B cell (primary cell): Measurements from ENCODE around the gene SMIM9. TPM values are rescaled to one million over a fixed set of nuclear protein-coding genes. Genes with fewer than 3 reads are reported as not detected.

Experiments used
- ATAC-seq: fragments of 200-7000 bp; cut with Tn5 transposase; one replicate; pipeline ENCODE4 v1.10.0; 2021; ENCODE audit warnings: low read depth, mild to moderate bottlenecking, moderate number of reproducible peaks, moderate library complexity
- CTCF ChIA-PET: fragments of 350-600 bp; sonication (Branson Sonifier 250); formaldehyde crosslinking; loops from one replicate; lab custom pipeline; 2021; ENCODE audit warnings: antibody characterized with exemption, inconsistent platforms; lab: Charles Lee
- POLR2A ChIA-PET: fragments of 350-600 bp; sonication (Branson Sonifier 250); formaldehyde crosslinking; loops from one replicate; lab custom pipeline; 2021; ENCODE audit warnings: antibody characterized with exemption; lab: Charles Lee
- DNase-seq: peaks from one replicate; pipeline ENCODE4 v3.0.0; 2013
- H2AFZ ChIP-seq: 2 replicates; pipeline ENCODE4 v1.6.1; 2012; ENCODE audit warnings: mild to moderate bottlenecking, low read depth, low read length; ENCODE audit not compliant: insufficient read depth, poor library complexity, severe bottlenecking
- H3K27ac ChIP-seq, 2 donors: 1 replicate in 1 of 2; 2 replicates in 1 of 2; pipeline ENCODE4 v1.5.1; 2012 to 2013; ENCODE audit warnings: low read length in 2 of 2, mild to moderate bottlenecking in 2 of 2, moderate library complexity in 1 of 2
- H3K27me3 ChIP-seq, 4 experiments: fragments of 200-600 bp in 1 of 4; sonication (generic) in 1 of 4; replicated peaks in 1 of 4; 1 replicate in 2 of 4; 2 replicates in 2 of 4; pipeline versions ENCODE4 v1.6.1 to v1.7.0; 2013 to 2016; ENCODE audit warnings: low read length in 3 of 4, mild to moderate bottlenecking in 2 of 4, mixed read lengths in 1 of 4, moderate library complexity in 1 of 4; ENCODE audit not compliant: insufficient read depth in 4 of 4, control insufficient read depth in 3 of 4; ENCODE audit errors: control extremely low read depth in 1 of 4
- H3K36me3 ChIP-seq, 2 experiments: replicated peaks in 1 of 2; 1 replicate in 1 of 2; 2 replicates in 1 of 2; pipeline versions ENCODE4 v1.6.1 to v1.7.1; 2013; ENCODE audit warnings: low read length in 1 of 2; ENCODE audit not compliant: insufficient read depth in 2 of 2, control insufficient read depth in 1 of 2; ENCODE audit errors: control extremely low read depth in 1 of 2, extremely low read depth in 1 of 2
- H3K4me1 ChIP-seq, 2 donors: fragments of 200-600 bp in 1 of 2; sonication (generic) in 1 of 2; 1 replicate in 1 of 2; 2 replicates in 1 of 2; pipeline versions ENCODE4 v1.5.1 to v1.6.1; 2013 to 2017; ENCODE audit warnings: low read length in 2 of 2; ENCODE audit not compliant: control insufficient read depth in 2 of 2, insufficient read depth in 2 of 2
- H3K4me2 ChIP-seq: replicated peaks from 2 replicates; pipeline ENCODE3; 2012; ENCODE audit warnings: mild to moderate bottlenecking, low read depth, low read length; ENCODE audit not compliant: poor library complexity, severe bottlenecking
- H3K4me3 ChIP-seq, 5 experiments: fragments of 200-600 bp in 1 of 5; sonication (generic) in 1 of 5; 1 replicate in 3 of 5; 2 replicates in 2 of 5; pipeline versions ENCODE4 v1.5.1 to v1.7.0; 2011 to 2016; ENCODE audit warnings: low read length in 4 of 5, mild to moderate bottlenecking in 4 of 5, low read depth in 2 of 5, control low read depth in 1 of 5, moderate library complexity in 1 of 5; ENCODE audit not compliant: insufficient read depth in 1 of 5; ENCODE audit errors: control extremely low read depth in 1 of 5, extremely low read depth in 1 of 5
- H3K79me2 ChIP-seq: fragments of 200-600 bp; sonication (generic); one replicate; pipeline ENCODE4 v1.6.0; 2016; ENCODE audit warnings: low read length; ENCODE audit not compliant: control insufficient read depth, insufficient read depth
- H3K9ac ChIP-seq: fragments of 200-600 bp; sonication (generic); 2 replicates; pipeline ENCODE4 v1.6.1; 2017; ENCODE audit warnings: mild to moderate bottlenecking, low read length, moderate library complexity
- H3K9me3 ChIP-seq, 3 donors: one replicate each; pipeline versions ENCODE4 v1.6.1 to v1.7.1; 2013; ENCODE audit warnings: low read length in 2 of 3; ENCODE audit not compliant: control insufficient read depth in 2 of 3, insufficient read depth in 1 of 3; ENCODE audit errors: control extremely low read depth in 1 of 3
- H4K20me1 ChIP-seq: 2 replicates; pipeline ENCODE4 v1.6.0; 2012; ENCODE audit warnings: mild to moderate bottlenecking, low read length; ENCODE audit not compliant: insufficient read depth, control insufficient read depth, poor library complexity, severe bottlenecking
- H3K27ac Mint-ChIP-seq: one replicate; pipeline ENCODE4 v1.8.0; 2021; ENCODE audit warnings: mixed read lengths
- H3K27me3 Mint-ChIP-seq: one replicate; pipeline ENCODE4 v1.8.0; 2021; ENCODE audit warnings: mixed read lengths
- H3K4me1 Mint-ChIP-seq: one replicate; pipeline ENCODE4 v1.8.0; 2021; ENCODE audit warnings: mixed read lengths
- H3K4me3 Mint-ChIP-seq: one replicate; pipeline ENCODE4 v1.8.0; 2021; ENCODE audit warnings: mixed read lengths
- H3K9me3 Mint-ChIP-seq: one replicate; pipeline ENCODE4 v1.8.0; 2022; ENCODE audit warnings: mixed read lengths; ENCODE audit not compliant: insufficient read depth
- CTCF ChIP-seq: fragments of 200-600 bp; IDR thresholded peaks from one replicate; pipeline ENCODE4 v1.8.0; 2022; ENCODE audit warnings: antibody characterized with exemption, mild to moderate bottlenecking
- EZH2 ChIP-seq: IDR thresholded peaks from 2 replicates; pipeline ENCODE4 v1.6.1; 2012; ENCODE audit warnings: borderline replicate concordance, low read depth, mild to moderate bottlenecking, moderate library complexity, low read length; ENCODE audit not compliant: insufficient read depth, poor library complexity, severe bottlenecking
- WGBS: methylation state at CpG from one replicate; pipeline ENCODE4 v1.1.5; 2013; ENCODE audit warnings: missing lambda C conversion rate; ENCODE audit not compliant: insufficient coverage; 5-methylcytosine and 5-hydroxymethylcytosine counted together
- intact Hi-C: fragments of 100-400 bp; cut with micrococcal nuclease; formaldehyde crosslinking; loops from one replicate; pipeline ENCODE4 v1.10.0; 2022
- polyA plus RNA-seq: library from polyadenylated mRNA; depleted of rRNA; stranded (reverse); fragments of >200 nt; gene quantifications from 2 replicates; pipeline ENCODE4 v1.2.3, GENCODE V29; 2012
- total RNA-seq, 2 donors: library from RNA; stranded (reverse); fragments of 120-200 nt in 1 of 2; gene quantifications; 1 replicate in 1 of 2; 2 replicates in 1 of 2; pipeline versions ENCODE4 v1.2.3 to v1.2.4, GENCODE V29; 2013 to 2022

Gene SMIM9
- total and polyA plus RNA-seq, 2 donors (not counting 1 experiment from before 2014, with no cell fraction given), result not detected

GRCh38 chrX:154774622-154775021 lies 59.8 kb downstream of the SMIM9 start:
- Mint-ChIP-seq H3K4me3 (no peak overlapping the region), H3K27me3 (no peaks in the 10 kb centered on the region)
- CTCF ChIA-PET, result no interaction called here

More at GRCh38 chrX:154774622-154775021, 59.8 kb downstream of the SMIM9 start:
- Histone ChIP-seq H4K20me1 (no peaks in the 10 kb centered on the region), H3K27me3 (no peaks in the 10 kb centered on the region), H3K79me2 (no peaks in the 10 kb centered on the region), H3K4me2 (no peak overlapping the region), H3K9me3 (no peaks in the 10 kb centered on the region), H3K9ac (no peak overlapping the region), H3K4me1 (no peaks in the 10 kb centered on the region), H3K36me3 (peaks cover 0 to 57% of the 10 kb centered on the region in 2 experiments), H2AFZ (no peak overlapping the region), H3K4me3 (no peak overlapping the region), H3K27ac (no peak overlapping the region)
- Mint-ChIP-seq H3K9me3 (no peaks in the 10 kb centered on the region), H3K27ac (no peak overlapping the region), H3K4me1 (no peaks in the 10 kb centered on the region)
- ATAC-seq (no peak), DNase-seq (no peak)
- POLR2A ChIA-PET, result no interaction called here
- WGBS, result 100% methylated on average over 3 of the region's 5 CpGs
- intact Hi-C loops, result no loop called here
- TF ChIP-seq EZH2 (no peak), CTCF (no peak)

Other genes starting within 250 kb of the SMIM9 start
- gene CTAG1A, start 249.5 kb downstream of the SMIM9 start, total RNA-seq, result not detected in 2 replicates
- not detected in 2 replicates for gene CTAG1A, start 249.5 kb downstream of the SMIM9 start, polyA plus RNA-seq
- gene CTAG1B, start 215.4 kb downstream of the SMIM9 start, total RNA-seq, result not detected in 2 replicates
- gene CTAG1B, start 215.4 kb downstream of the SMIM9 start, polyA plus RNA-seq, result 0.09 TPM in 1 of 2 replicates, not detected in the other
- not detected in 2 replicates for gene CTAG2, start 181.1 kb downstream of the SMIM9 start, total RNA-seq
- gene CTAG2, start 181.1 kb downstream of the SMIM9 start, polyA plus RNA-seq, result not detected in 2 replicates
- gene GAB3, start 83.6 kb downstream of the SMIM9 start, total RNA-seq, result 16.5 and 17.2 TPM in 2 replicates
- 13.2 and 15.5 TPM in 2 replicates for gene GAB3, start 83.6 kb downstream of the SMIM9 start, polyA plus RNA-seq
- gene DKC1, start 71.8 kb downstream of the SMIM9 start, total RNA-seq, result 73.5 and 84.2 TPM in 2 replicates
- gene DKC1, start 71.8 kb downstream of the SMIM9 start, polyA plus RNA-seq, result 18.8 and 42.7 TPM in 2 replicates
- gene MPP1, start 29.2 kb downstream of the SMIM9 start, total RNA-seq, result 7.2 and 7.7 TPM in 2 replicates
- gene MPP1, start 29.2 kb downstream of the SMIM9 start, polyA plus RNA-seq, result 5.0 and 7.4 TPM in 2 replicates
- gene F8A1, start 51.7 kb upstream of the SMIM9 start, total RNA-seq, result 35.8 and 39.1 TPM in 2 replicates
- gene F8A1, start 51.7 kb upstream of the SMIM9 start, polyA plus RNA-seq, result 2.4 and 8.6 TPM in 2 replicates
- gene F8, start 188.1 kb upstream of the SMIM9 start, total RNA-seq, result 1.4 and 2.9 TPM in 2 replicates
- 0.69 and 0.86 TPM in 2 replicates for gene F8, start 188.1 kb upstream of the SMIM9 start, polyA plus RNA-seq
- 42.3 and 46.5 TPM in 2 replicates for gene FUNDC2, start 192.2 kb upstream of the SMIM9 start, total RNA-seq
- gene FUNDC2, start 192.2 kb upstream of the SMIM9 start, polyA plus RNA-seq, result 28.8 and 32.3 TPM in 2 replicates
- 4.4 and 6.0 TPM in 2 replicates for gene CMC4, start 236.5 kb upstream of the SMIM9 start, total RNA-seq
- gene CMC4, start 236.5 kb upstream of the SMIM9 start, polyA plus RNA-seq, result 8.3 and 10.1 TPM in 2 replicates
- gene MTCP1, start 236.5 kb upstream of the SMIM9 start, total RNA-seq, result 13.4 and 20.3 TPM in 2 replicates
- gene MTCP1, start 236.5 kb upstream of the SMIM9 start, polyA plus RNA-seq, result 2.6 and 2.9 TPM in 2 replicates
- gene BRCC3, start 236.8 kb upstream of the SMIM9 start, total RNA-seq, result 14.3 and 16.9 TPM in 2 replicates
- 7.3 and 9.8 TPM in 2 replicates for gene BRCC3, start 236.8 kb upstream of the SMIM9 start, polyA plus RNA-seq